ENCODE data around the gene KCND3.

DNA sequence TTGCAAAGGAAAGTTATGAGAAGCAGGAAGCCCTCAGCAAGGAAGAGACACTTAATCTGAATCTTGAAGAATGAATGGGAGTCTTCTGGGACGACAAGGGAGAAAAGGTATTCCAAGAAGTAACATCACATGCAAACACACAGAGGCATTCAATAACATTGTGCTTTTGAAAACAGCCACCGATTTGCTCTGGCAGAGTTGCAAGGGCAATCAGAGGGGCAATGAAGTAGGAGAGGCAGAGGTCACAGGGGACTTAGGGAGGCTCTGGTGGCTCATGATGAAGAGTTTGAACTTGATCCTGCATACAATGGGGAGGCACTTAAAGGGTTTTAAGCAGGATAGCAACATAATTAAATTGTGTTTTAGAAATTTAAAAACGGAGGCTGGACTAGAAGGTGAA, 126.1 kb downstream of the KCND3 start:
- TF ChIP-seq CTCF (IDR thresholded peaks at IDR 0.05; ENCODE audit: insufficient read depth, low read depth, low read length) (no peak), EZH2 (IDR thresholded peaks at IDR 0.05; ENCODE audit: insufficient read depth, low read length) (no peak)

Data from astrocyte (in vitro differentiated cells and primary cell).